ENCODE results near the gene PSIP1. TPM values are rescaled to one million over a fixed set of nuclear protein-coding genes. Genes with fewer than 3 reads are reported as not detected.
"Not testable (repeated sequence)": the region's sequence is repeated elsewhere in the genome, so short reads cannot be mapped to it uniquely, and the experiment has no call there.

PSIP1 gene
- total RNA-seq, 1 experiment from 2014 or later, result 172 TPM

- H3K36me3 ChIP-seq, result peaks cover 36% of the 10 kb centered on the region
- H3K9me3 ChIP-seq (replicated peaks), result no peaks in the 10 kb centered on the region
- DNase-seq, result no peak
- H3K4me1 ChIP-seq, result no peaks in the 10 kb centered on the region
- H3K4me3 ChIP-seq, result no peak overlapping the region
- no peak overlapping the region for H3K27ac ChIP-seq
- H3K27me3 ChIP-seq, result no peaks in the 10 kb centered on the region
These were observed 79.6 kb downstream of the PSIP1 start for GRCh38 chr9:15430920-15431844.

GRCh38 chr9:15427702-15428101 lies 83.1 kb downstream of the PSIP1 start:
- not testable (repeated sequence) for H3K9me3 ChIP-seq (replicated peaks); H3K27ac ChIP-seq; H3K4me1 ChIP-seq; H3K27me3 ChIP-seq; DNase-seq; H3K4me3 ChIP-seq
- H3K36me3 ChIP-seq, result peaks cover 26% of the 10 kb centered on the region

- DNase-seq, result no peak
- Histone ChIP-seq H3K9me3 (replicated peaks) (no peaks in the 10 kb centered on the region), H3K27ac (no peak overlapping the region), H3K4me3 (no peak overlapping the region), H3K36me3 (peaks cover 26% of the 10 kb centered on the region), H3K27me3 (no peaks in the 10 kb centered on the region), H3K4me1 (0 out of 2 replicates have a peak, but pooled peaks cover 4% of the 10 kb centered on the region)
These were observed 84.8 kb downstream of the PSIP1 start for GRCh38 chr9:15426019-15426418.

- Histone ChIP-seq H3K27me3 (no peaks in the 10 kb centered on the region), H3K4me1 (0 out of 2 replicates have a peak, but pooled peaks cover 4% of the 10 kb centered on the region), H3K4me3 (peak overlapping the region; percentile 75), H3K9me3 (replicated peaks) (no peaks in the 10 kb centered on the region), H3K27ac (peak overlapping the region; percentile 69; the same call in 1 of the 2 replicates), H3K36me3 (peaks cover 17% of the 10 kb centered on the region)
- peak in 1 of 2 experiments; percentile 4 for DNase-seq
These were observed 87.4 kb downstream of the PSIP1 start for GRCh38 chr9:15423231-15423985.

DNA sequence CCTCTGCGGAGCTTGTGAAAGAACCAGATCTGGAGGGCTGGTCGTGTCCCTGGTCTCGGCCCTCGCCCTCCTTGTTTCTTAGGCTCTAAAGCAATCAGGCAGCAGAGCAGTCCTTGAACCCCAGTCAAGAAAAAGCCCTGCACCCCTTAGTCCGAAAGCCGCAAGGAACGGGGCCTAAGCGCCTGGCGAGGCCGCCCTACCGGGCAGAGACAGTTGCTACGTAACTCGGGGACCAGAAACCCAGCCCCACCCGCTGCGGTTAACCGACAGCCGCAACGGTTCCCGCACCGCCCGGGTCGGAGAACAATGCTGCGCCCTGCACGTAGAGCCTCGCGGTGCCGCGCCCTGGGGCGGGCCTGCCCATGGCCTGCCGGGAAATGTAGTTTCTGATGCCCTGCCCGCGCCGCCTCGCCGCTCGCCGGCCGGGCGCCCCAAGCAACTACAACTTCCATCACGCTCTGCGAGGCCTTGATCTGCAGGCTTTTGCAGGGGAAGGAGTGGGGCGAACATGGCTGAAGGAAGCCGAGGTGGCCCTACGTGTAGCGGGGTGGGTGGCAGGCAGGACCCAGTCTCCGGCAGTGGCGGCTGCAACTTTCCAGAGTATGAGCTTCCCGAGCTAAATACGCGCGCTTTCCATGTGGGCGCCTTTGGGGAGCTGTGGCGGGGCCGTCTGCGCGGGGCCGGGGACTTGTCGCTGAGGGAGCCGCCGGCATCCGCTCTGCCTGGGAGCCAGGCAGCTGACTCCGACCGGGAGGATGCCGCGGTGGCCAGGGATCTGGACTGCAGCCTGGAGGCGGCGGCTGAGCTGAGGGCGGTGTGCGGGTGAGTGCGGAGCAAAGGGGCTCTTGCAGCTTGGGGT lies 88.2 kb downstream of the PSIP1 start, which contains the start of gene SNAPC3:
SNAPC3 (plus strand) TSS at position 505 of the 859 bp plus-strand sequence; CDS start at position 509, 4 bp downstream.
- Histone ChIP-seq H3K27ac (peak within 1 kb of the TSS; percentile 69), H3K9me3 (replicated peaks) (no peaks in the 10 kb centered on the region), H3K36me3 (peaks cover 17% of the 10 kb centered on the region), H3K4me1 (0 out of 2 replicates have a peak, but pooled peaks cover 4% of the 10 kb centered on the region), H3K4me3 (peak within 1 kb of the TSS; percentile 75), H3K27me3 (no peaks in the 10 kb centered on the region)
- DNase-seq, result peak; percentile 92 to 94

DNA sequence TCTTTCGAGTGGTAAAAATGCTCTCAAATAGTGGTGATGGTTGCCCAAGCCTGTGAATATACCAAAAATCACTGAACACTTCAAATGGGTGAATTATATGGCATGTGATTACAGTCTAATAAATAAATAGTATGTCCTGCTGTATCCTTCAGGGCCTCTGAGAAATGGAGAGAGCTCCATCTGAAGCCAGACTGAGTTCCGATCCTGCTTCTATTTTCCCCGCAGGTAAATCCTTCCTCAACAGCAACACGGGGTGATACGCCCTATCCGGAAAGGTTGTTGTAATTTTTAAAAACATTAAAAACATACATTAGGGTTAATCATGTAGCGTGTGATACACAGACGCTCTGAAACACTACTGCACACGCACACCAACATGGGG lies 88.8 kb downstream of the PSIP1 start:
- Histone ChIP-seq H3K36me3 (peaks cover 15% of the 10 kb centered on the region), H3K27ac (peak overlapping the region; percentile 69), H3K27me3 (no peaks in the 10 kb centered on the region), H3K9me3 (replicated peaks) (no peaks in the 10 kb centered on the region), H3K4me1 (0 out of 2 replicates have a peak, but pooled peaks cover 4% of the 10 kb centered on the region), H3K4me3 (peak overlapping the region; percentile 75)
- no peak for DNase-seq

- Histone ChIP-seq H3K9me3 (replicated peaks) (no peaks in the 10 kb centered on the region), H3K4me1 (0 out of 2 replicates have a peak, but pooled peaks cover 4% of the 10 kb centered on the region), H3K27me3 (no peaks in the 10 kb centered on the region), H3K4me3 (no peak overlapping the region), H3K36me3 (peaks cover 10% of the 10 kb centered on the region), H3K27ac (no peak overlapping the region)
- no peak for DNase-seq
These were observed 89.2 kb downstream of the PSIP1 start for GRCh38 chr9:15421532-15421931.

DNA sequence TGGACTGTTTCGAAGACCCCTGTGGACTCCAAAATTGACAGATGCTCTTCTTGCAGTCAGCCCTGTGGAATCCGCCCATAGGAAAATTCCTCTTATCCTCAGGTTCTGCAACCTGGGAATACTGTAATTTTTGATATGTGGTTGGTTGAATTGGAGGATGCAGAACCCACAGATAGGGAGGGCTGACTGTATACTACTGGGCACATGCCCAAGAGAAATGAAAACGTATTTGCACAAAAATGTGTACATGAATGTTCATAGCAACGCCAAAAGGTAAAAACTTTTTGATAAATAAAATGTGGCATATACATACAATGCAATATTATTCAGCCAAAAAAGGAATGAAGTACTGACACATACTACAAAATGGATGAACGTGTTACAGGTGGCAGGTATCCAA lies 90.0 kb downstream of the PSIP1 start:
- no peaks in the 10 kb centered on the region for H3K27me3 ChIP-seq
- H3K36me3 ChIP-seq, result peaks cover 5% of the 10 kb centered on the region; the same call in 1 of the 2 replicates
- no peak overlapping the region for H3K27ac ChIP-seq
- no peak overlapping the region for H3K4me3 ChIP-seq
- H3K4me1 ChIP-seq, result 0 out of 2 replicates have a peak, but pooled peaks cover 4% of the 10 kb centered on the region
- DNase-seq, result no peak
- H3K9me3 ChIP-seq (replicated peaks), result no peaks in the 10 kb centered on the region

DNA sequence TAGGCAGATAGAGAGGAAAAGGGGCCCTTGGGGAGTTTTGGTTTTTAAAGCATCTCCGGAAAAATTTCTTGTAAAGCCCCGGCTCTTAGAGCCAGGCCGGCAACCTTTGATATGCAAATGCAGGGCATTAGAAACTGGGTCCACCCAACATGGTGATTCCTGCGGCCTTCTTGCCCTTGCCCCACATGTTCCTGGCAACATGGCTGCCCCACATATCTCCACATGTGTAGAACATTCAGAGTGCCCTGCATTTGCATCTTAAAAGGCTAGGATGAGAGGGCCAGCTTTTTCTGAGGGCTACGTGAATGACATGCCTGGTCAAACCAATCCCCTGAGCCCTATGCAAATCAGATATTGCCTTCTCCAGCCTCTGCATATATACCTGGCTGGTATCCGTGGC lies 93.1 kb downstream of the PSIP1 start:
- Histone ChIP-seq H3K9me3 (replicated peaks) (no peaks in the 10 kb centered on the region), H3K4me1 (0 out of 2 replicates have a peak, but pooled peaks cover 2% of the 10 kb centered on the region), H3K27me3 (no peaks in the 10 kb centered on the region), H3K36me3 (no peaks in the 10 kb centered on the region), H3K4me3 (no peak overlapping the region), H3K27ac (no peak overlapping the region)
- DNase-seq, result no peak

DNA sequence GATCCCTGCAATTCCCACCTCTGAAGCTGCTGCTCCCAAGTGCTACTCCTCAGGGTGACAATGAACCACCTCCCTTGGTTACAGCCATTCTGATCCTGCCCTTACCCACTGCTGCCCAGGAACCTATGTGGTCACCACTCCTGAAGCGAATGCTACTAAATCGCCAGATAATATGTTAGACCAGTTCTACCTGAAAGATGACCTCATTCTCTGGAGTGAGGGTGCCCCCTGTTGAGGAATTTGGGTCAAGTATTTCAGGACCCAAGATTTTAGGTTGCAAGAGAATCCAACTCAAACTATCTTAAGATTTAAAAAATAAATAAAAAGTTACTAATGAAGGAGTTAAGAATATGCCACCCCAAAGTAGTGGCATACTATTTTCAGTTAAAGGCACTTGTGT lies 93.9 kb downstream of the PSIP1 start:
- 0 out of 2 replicates have a peak, but pooled peaks cover under 1% of the 10 kb centered on the region for H3K4me1 ChIP-seq
- DNase-seq, result peak in 1 of 2 experiments; percentile 20

More for the DNA sequence above, 93.9 kb downstream of the PSIP1 start:
- H3K27me3 ChIP-seq, result no peaks in the 10 kb centered on the region
- no peaks in the 10 kb centered on the region for H3K36me3 ChIP-seq
- no peak overlapping the region for H3K27ac ChIP-seq
- H3K4me3 ChIP-seq, result no peak overlapping the region
- no peaks in the 10 kb centered on the region for H3K9me3 ChIP-seq (replicated peaks)

Other genes starting within 250 kb of the PSIP1 start
- 2.2 and 2.4 TPM in 2 replicates for gene TTC39B, start 203.8 kb downstream of the PSIP1 start, total RNA-seq (2014; rRNA removed; shearing (Covaris generic))
- 32.8 and 37.5 TPM in 2 replicates for gene SNAPC3, start 88.1 kb downstream of the PSIP1 start, total RNA-seq (2014; rRNA removed; shearing (Covaris generic))
- 1.9 and 2.4 TPM in 2 replicates for gene CCDC171, start 42.1 kb upstream of the PSIP1 start, total RNA-seq (2014; rRNA removed; shearing (Covaris generic))